CD4-positive, CD25-positive, alpha-beta regulatory T cell (primary cell): ENCODE measurements around the gene ZFAND4. TPM values are rescaled to one million over a fixed set of nuclear protein-coding genes. Genes with fewer than 3 reads are reported as not detected.

Experiments used
- ATAC-seq, 2 donors: fragments of 150-1000 bp; cut with Tn5 transposase; one replicate each; pipeline ENCODE4 v1.10.0; 2021; ENCODE audit warnings: low read depth in 2 of 2, moderate number of reproducible peaks in 2 of 2, moderate library complexity in 1 of 2
- DNase-seq, 3 donors: peaks; one replicate each; pipeline versions ENCODE4 v3.0.0 to v3.0.0-alpha.2; 2012 to 2022; ENCODE audit warnings: mixed read lengths in 1 of 3
- H3K27ac ChIP-seq: one replicate; pipeline ENCODE4 v1.7.0; 2013; ENCODE audit warnings: mild to moderate bottlenecking, low read length; ENCODE audit not compliant: insufficient read depth, poor library complexity, severe bottlenecking
- H3K27me3 ChIP-seq: one replicate; pipeline ENCODE4 v1.7.0; 2013; ENCODE audit warnings: low read length; ENCODE audit not compliant: control insufficient read depth, insufficient read depth
- H3K36me3 ChIP-seq: one replicate; pipeline ENCODE4 v1.7.0; 2013; ENCODE audit warnings: mild to moderate bottlenecking, low read length, moderate library complexity; ENCODE audit not compliant: control insufficient read depth, insufficient read depth
- H3K4me1 ChIP-seq: 2 replicates; pipeline ENCODE4 v1.7.0; 2013; ENCODE audit warnings: mild to moderate bottlenecking, low read length; ENCODE audit not compliant: insufficient read depth, control insufficient read depth, poor library complexity, severe bottlenecking
- H3K4me3 ChIP-seq: one replicate; pipeline ENCODE4 v1.7.0; 2013; ENCODE audit warnings: low read depth, mild to moderate bottlenecking, low read length, moderate library complexity
- H3K9me3 ChIP-seq, 2 experiments: 1 replicate in 1 of 2; 2 replicates in 1 of 2; pipeline ENCODE4 v1.7.0; 2013; ENCODE audit warnings: low read length in 2 of 2, mild to moderate bottlenecking in 1 of 2, moderate library complexity in 1 of 2; ENCODE audit not compliant: control insufficient read depth in 2 of 2
- H3K27ac Mint-ChIP-seq, 3 donors: one replicate each; pipeline ENCODE4 v1.8.0; 2020 to 2022; ENCODE audit warnings: mild to moderate bottlenecking in 3 of 3, mixed read lengths in 3 of 3, moderate library complexity in 2 of 3
- H3K27me3 Mint-ChIP-seq: one replicate; pipeline ENCODE4 v1.8.0; 2022; ENCODE audit warnings: mild to moderate bottlenecking, mixed read lengths
- H3K36me3 Mint-ChIP-seq: one replicate; pipeline ENCODE4 v1.8.0; 2020; ENCODE audit warnings: mixed read lengths
- H3K4me1 Mint-ChIP-seq, 4 donors: one replicate each; pipeline ENCODE4 v1.8.0; 2020 to 2022; ENCODE audit warnings: mixed read lengths in 4 of 4, mild to moderate bottlenecking in 1 of 4
- H3K4me3 Mint-ChIP-seq, 4 donors: one replicate each; pipeline ENCODE4 v1.8.0; 2020 to 2022; ENCODE audit warnings: mild to moderate bottlenecking in 4 of 4, mixed read lengths in 4 of 4, moderate library complexity in 3 of 4
- H3K9me3 Mint-ChIP-seq, 7 donors: one replicate each; pipeline ENCODE4 v1.8.0; 2020 to 2022; ENCODE audit warnings: mixed read lengths in 7 of 7, mild to moderate bottlenecking in 3 of 7, moderate library complexity in 2 of 7
- polyA plus RNA-seq, 4 donors: library from polyadenylated mRNA; unstranded; fragments of 300-500 nt; fragmentation: Illumina TruSeq; gene quantifications; one replicate each; pipeline ENCODE4 v1.2.3, GENCODE V29; 2021
- total RNA-seq: library from RNA; stranded (reverse); gene quantifications from one replicate; pipeline ENCODE4 v1.2.3, GENCODE V29; 2022

Gene ZFAND4
- total and polyA plus RNA-seq, 5 donors from 2014 or later: 17.4 to 34.7 (median 19.2) TPM

DNA sequence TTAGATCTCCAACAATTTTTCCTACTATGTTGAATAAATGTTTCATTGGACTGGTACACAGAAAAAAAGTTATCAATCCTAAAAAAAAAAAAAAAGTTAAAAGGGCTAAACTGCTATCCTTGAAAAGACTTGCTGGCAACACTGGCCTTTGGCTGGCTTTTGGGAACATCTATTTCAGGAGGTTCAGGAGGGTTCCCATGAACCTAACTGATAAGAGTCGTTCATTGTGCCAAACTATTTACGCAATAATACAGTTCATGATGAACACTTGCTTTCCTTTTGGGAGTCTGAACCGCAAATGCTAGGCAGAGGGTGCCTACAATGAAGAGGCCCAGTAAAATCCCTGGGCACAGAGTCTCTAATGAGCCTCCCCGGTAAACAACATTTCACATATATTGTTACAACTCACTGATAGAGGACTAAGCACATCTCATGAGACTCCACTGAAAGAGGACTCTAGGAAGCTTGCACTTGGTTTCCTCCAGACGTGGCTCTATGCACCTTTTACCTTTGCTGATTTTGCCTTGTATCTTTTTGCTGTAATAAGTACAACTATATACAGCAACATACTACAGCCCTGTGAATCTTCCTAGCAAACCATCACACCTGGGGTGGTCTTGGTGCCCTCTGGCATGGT is 45.0 kb downstream of the ZFAND4 start:
- Histone ChIP-seq H3K36me3 (peaks cover 15% of the 10 kb centered on the region), H3K4me1 (no peaks in the 10 kb centered on the region), H3K4me3 (no peak overlapping the region), H3K27ac (no peak overlapping the region), H3K9me3 (no peaks in the 10 kb centered on the region), H3K27me3 (no peaks in the 10 kb centered on the region)
- ATAC-seq (no peak), DNase-seq (no peak)
- no peak overlapping the region for H3K27ac Mint-ChIP-seq
- H3K27me3 Mint-ChIP-seq: no peaks in the 10 kb centered on the region
- H3K9me3 Mint-ChIP-seq: no peaks in the 10 kb centered on the region
- peaks cover 0 to 9% (median 0%) of the 10 kb centered on the region in 4 donors for H3K4me1 Mint-ChIP-seq
- H3K36me3 Mint-ChIP-seq: peaks cover 26% of the 10 kb centered on the region
- no peak overlapping the region for H3K4me3 Mint-ChIP-seq

DNA sequence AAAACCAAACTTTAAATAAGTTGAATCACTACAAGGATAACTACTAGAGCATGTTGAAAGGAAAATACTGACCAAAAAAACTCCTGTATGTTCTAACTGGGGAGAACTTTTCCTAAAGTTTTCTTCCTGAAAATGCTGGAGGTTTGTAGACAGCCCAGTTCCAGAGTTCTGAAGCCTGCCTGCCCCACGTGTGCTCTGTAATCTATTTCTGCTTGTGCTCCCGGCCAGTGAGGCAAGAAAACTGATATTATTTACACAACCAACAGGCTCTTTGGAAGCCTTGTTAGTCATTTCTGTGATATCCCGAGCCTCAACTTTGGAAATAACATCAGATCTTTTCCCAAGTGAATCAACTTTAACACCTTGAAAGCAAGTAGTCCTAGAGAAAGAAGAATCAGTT is 46.7 kb downstream of the ZFAND4 start:
- no peak overlapping the region for H3K27ac Mint-ChIP-seq
- H3K4me3 Mint-ChIP-seq: no peak overlapping the region
- H3K36me3 Mint-ChIP-seq: peaks cover 40% of the 10 kb centered on the region

DNA sequence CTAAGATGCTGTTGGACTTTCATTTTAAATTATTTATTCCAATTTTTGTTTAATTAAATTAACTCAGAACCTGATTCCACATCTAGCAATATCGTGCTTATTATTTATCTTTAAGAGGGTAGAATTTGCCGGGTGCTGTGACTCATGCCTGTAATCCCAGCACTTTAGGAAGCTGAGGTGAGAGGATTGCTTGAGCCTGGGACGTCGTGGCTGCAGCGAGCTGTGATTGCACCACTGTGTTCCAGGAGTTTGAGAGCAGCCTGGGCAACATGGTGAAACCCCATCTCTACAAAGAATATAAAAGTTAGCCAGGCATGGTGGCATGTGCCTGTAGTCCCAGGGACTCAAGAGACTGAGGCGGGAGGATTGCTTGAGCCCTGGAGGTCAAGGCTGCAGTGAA is 47.8 kb downstream of the ZFAND4 start:
- H3K4me3 Mint-ChIP-seq: no peak overlapping the region
- Histone ChIP-seq H3K36me3 (peaks cover 15% of the 10 kb centered on the region), H3K4me3 (no peak overlapping the region), H3K27me3 (no peaks in the 10 kb centered on the region), H3K27ac (no peak overlapping the region), H3K4me1 (no peaks in the 10 kb centered on the region), H3K9me3 (no peaks in the 10 kb centered on the region)
- no peaks in the 10 kb centered on the region for H3K27me3 Mint-ChIP-seq
- H3K9me3 Mint-ChIP-seq: peaks cover 0 to 3% (median 0%) of the 10 kb centered on the region in 7 donors
- ATAC-seq (no peak), DNase-seq (no peak)
- peaks cover 0 to 9% (median 3%) of the 10 kb centered on the region in 4 donors for H3K4me1 Mint-ChIP-seq
- no peak overlapping the region for H3K27ac Mint-ChIP-seq
- H3K36me3 Mint-ChIP-seq: peaks cover 44% of the 10 kb centered on the region

More for the DNA sequence above, 46.7 kb downstream of the ZFAND4 start:
- H3K9me3 ChIP-seq: no peaks in the 10 kb centered on the region
- H3K27ac ChIP-seq: no peak overlapping the region
- ATAC-seq: no peak
- Mint-ChIP-seq H3K9me3 (peaks cover 0 to under 1% (median 0%) of the 10 kb centered on the region in 7 donors), H3K4me1 (peaks cover 0 to 7% (median 2%) of the 10 kb centered on the region in 4 donors), H3K27me3 (no peaks in the 10 kb centered on the region)
- peaks cover 15% of the 10 kb centered on the region for H3K36me3 ChIP-seq
- no peaks in the 10 kb centered on the region for H3K4me1 ChIP-seq
- DNase-seq: no peak
- no peak overlapping the region for H3K4me3 ChIP-seq
- H3K27me3 ChIP-seq: no peaks in the 10 kb centered on the region

DNA sequence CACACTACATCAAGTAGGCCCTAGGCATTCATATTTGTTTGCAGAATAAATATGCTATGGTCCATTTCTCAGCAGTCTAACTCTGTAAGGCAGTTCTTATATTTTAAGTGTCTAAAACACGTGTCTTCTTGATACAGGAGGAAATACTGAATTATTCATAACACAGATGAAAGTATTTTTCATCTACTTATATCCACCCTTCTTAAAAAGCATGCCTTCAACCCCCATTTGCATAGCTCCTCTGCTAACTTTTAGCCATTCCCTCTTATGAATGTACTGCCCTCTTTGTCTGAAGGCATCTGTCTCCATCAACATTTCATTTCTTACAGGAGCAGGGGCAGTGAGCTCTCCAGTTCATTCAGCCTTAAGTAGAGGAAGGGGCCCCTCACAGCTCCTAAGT is 57.7 kb downstream of the ZFAND4 start:
- no peak overlapping the region for H3K4me3 ChIP-seq
- no peaks in the 10 kb centered on the region for H3K9me3 ChIP-seq
- H3K9me3 Mint-ChIP-seq: no peaks in the 10 kb centered on the region
- H3K27me3 Mint-ChIP-seq: no peaks in the 10 kb centered on the region
- peaks cover 30% of the 10 kb centered on the region for H3K36me3 Mint-ChIP-seq
- H3K4me3 Mint-ChIP-seq: no peak overlapping the region
- peak overlapping the region in 2 of 3 donors; percentile 5 to 48 for H3K27ac Mint-ChIP-seq
- no peak overlapping the region for H3K27ac ChIP-seq
- ATAC-seq (no peak), DNase-seq (no peak)
- no peaks in the 10 kb centered on the region for H3K27me3 ChIP-seq
- no peaks in the 10 kb centered on the region for H3K4me1 Mint-ChIP-seq
- H3K4me1 ChIP-seq: no peaks in the 10 kb centered on the region
- peaks cover 17% of the 10 kb centered on the region for H3K36me3 ChIP-seq

DNA sequence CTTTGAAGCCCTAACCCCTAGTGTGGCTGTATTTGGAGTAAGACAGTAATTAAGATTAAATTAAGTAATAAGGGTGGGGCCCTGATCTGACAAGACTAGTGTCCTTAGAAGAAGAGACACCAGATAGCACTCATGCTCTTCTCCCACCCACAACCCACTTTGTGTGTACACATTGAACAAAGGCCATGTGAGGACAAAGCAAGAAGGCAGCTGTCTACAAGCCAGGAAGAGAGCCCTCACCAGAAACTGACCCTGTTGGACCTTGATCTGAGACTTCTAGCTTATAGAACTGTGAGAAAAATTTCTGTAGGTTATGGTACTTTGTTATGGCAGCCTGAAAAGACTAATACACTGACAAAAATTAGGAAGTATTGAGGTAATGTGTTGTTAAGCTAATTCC is 59.8 kb downstream of the ZFAND4 start:
- ATAC-seq: no peak
- peaks cover 34% of the 10 kb centered on the region for H3K36me3 Mint-ChIP-seq

DNA sequence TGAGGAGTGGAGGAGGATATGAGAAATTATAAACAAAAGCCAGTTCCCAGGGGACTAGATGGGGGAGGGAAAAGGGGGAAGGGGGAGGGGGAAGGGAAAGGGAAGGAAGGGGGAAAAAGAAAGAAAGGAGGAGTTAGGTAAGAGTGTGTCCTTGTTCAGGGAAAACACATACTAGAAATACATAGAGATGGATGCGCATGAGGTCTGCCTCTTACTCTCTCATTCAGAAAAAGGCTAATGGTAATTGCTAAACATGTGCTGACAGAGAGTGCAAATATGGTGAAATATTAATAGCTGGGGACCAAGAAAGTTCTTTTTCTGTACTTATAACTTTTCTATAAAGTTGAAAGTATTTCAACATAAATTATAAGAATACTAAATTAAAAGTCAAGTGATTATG is 64.5 kb downstream of the ZFAND4 start:
- Mint-ChIP-seq H3K27ac (no peak overlapping the region), H3K4me3 (no peak overlapping the region), H3K9me3 (no peaks in the 10 kb centered on the region), H3K4me1 (no peaks in the 10 kb centered on the region), H3K36me3 (peaks cover 35% of the 10 kb centered on the region), H3K27me3 (peaks cover 4% of the 10 kb centered on the region)
- DNase-seq (no peak), ATAC-seq (no peak)
- Histone ChIP-seq H3K4me1 (no peaks in the 10 kb centered on the region), H3K36me3 (peaks cover 11% of the 10 kb centered on the region), H3K4me3 (no peak overlapping the region), H3K9me3 (no peaks in the 10 kb centered on the region), H3K27ac (no peak overlapping the region), H3K27me3 (no peaks in the 10 kb centered on the region)

More for the DNA sequence above, 59.8 kb downstream of the ZFAND4 start:
- H3K27ac Mint-ChIP-seq: peak overlapping the region in 1 of 3 donors; percentile 28
- H3K27ac ChIP-seq: no peak overlapping the region
- H3K27me3 ChIP-seq: no peaks in the 10 kb centered on the region
- no peak overlapping the region for H3K4me3 Mint-ChIP-seq
- H3K9me3 ChIP-seq: no peaks in the 10 kb centered on the region
- H3K9me3 Mint-ChIP-seq: no peaks in the 10 kb centered on the region
- DNase-seq: no peak
- H3K36me3 ChIP-seq: peaks cover 15% of the 10 kb centered on the region
- H3K4me3 ChIP-seq: no peak overlapping the region
- no peaks in the 10 kb centered on the region for H3K4me1 Mint-ChIP-seq
- H3K4me1 ChIP-seq: no peaks in the 10 kb centered on the region
- H3K27me3 Mint-ChIP-seq: no peaks in the 10 kb centered on the region

DNA sequence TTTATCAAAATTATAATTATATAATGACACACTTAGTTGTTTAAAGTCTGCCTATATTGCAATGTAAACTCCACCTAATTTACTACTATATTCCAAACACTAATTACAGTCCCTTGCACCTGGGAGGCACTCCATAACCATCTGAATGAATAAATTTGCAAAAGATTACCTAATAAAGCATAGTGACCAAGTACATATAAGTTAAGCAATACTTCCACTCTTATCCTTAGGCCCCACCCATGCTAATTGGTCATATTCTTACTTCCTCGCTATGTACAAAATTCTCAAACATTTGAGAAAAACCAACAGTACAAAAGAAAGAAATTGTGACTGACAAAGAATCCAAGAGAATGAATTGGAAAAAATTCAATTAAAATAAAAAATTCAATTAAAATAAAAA is 65.3 kb downstream of the ZFAND4 start:
- no peak for DNase-seq

DNA sequence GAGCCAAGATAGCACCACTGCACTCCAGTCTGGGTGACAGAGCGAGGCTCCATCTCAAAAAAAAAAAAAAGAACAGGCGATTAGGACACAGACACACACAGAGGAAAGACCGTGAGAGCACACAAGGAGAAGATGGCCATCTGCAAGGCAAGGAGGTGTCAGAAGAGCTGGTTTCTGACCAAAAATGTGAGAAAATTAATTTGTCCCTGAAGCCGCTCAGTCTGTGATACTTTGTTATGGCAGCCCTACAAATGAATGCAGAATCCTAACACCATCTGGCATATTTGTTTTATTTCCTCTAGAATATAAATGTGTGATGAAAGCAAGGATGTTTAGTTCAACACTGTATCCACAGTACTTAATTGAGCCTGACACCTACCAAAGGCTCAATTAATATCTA is 69.7 kb downstream of the ZFAND4 start:
- no peak for DNase-seq
- Mint-ChIP-seq H3K4me1 (peaks cover 0 to 4% (median 2%) of the 10 kb centered on the region in 4 donors), H3K4me3 (no peak overlapping the region), H3K27ac (no peak overlapping the region), H3K27me3 (peaks cover 34% of the 10 kb centered on the region), H3K9me3 (peaks cover 0 to 5% (median 2%) of the 10 kb centered on the region in 7 donors), H3K36me3 (peaks cover 6% of the 10 kb centered on the region)
- Histone ChIP-seq H3K4me3 (no peak overlapping the region), H3K27me3 (peaks cover 9% of the 10 kb centered on the region), H3K9me3 (no peaks in the 10 kb centered on the region), H3K36me3 (no peaks in the 10 kb centered on the region), H3K4me1 (no peaks in the 10 kb centered on the region), H3K27ac (no peak overlapping the region)
- ATAC-seq: no peak

More for the DNA sequence above, 65.3 kb downstream of the ZFAND4 start:
- H3K27me3 ChIP-seq: no peaks in the 10 kb centered on the region
- H3K4me1 ChIP-seq: no peaks in the 10 kb centered on the region
- no peak for ATAC-seq
- H3K4me3 Mint-ChIP-seq: peak overlapping the region in 1 of 4 donors; percentile 61
- H3K36me3 ChIP-seq: peaks cover 5% of the 10 kb centered on the region
- H3K27me3 Mint-ChIP-seq: peaks cover 8% of the 10 kb centered on the region
- no peak overlapping the region for H3K4me3 ChIP-seq
- no peak overlapping the region for H3K27ac Mint-ChIP-seq
- peaks cover 27% of the 10 kb centered on the region for H3K36me3 Mint-ChIP-seq
- no peaks in the 10 kb centered on the region for H3K4me1 Mint-ChIP-seq
- H3K9me3 Mint-ChIP-seq: no peaks in the 10 kb centered on the region
- no peak overlapping the region for H3K27ac ChIP-seq
- H3K9me3 ChIP-seq: no peaks in the 10 kb centered on the region
